Adrenal gland (tissue), 12 donors: ENCODE results near the gene DCHS1. TPM values are rescaled to one million over a fixed set of nuclear protein-coding genes. Genes with fewer than 3 reads are reported as not detected.

Source experiments
- DNase-seq, 7 donors: peaks; one replicate each; pipeline ENCODE4 v3.0.0-alpha.2; 2019 to 2020
- H3K27ac ChIP-seq, 5 donors: fragments of 200-600 bp; sonication (generic) in 4 of 5; 1 replicate in 3 of 5; 2 replicates in 2 of 5; pipeline versions ENCODE4 v1.5.1 to v1.8.0; 2016 to 2020; ENCODE audit warnings: mild to moderate bottlenecking in 1 of 5
- H3K27me3 ChIP-seq: fragments of 200-600 bp; 2 replicates; pipeline ENCODE4 v1.8.0; 2021
- H3K36me3 ChIP-seq, 2 donors: fragments of 200-600 bp; replicated peaks in 1 of 2; 1 replicate in 1 of 2; 2 replicates in 1 of 2; pipeline versions ENCODE4 v1.5.1 to v1.8.0; 2018 to 2022
- H3K4me1 ChIP-seq, 2 donors: fragments of 200-600 bp; replicated peaks in 1 of 2; 1 replicate in 1 of 2; 2 replicates in 1 of 2; pipeline versions ENCODE4 v1.5.1 to v1.8.0; 2018 to 2021
- H3K4me3 ChIP-seq, 4 donors: fragments of 200-600 bp; sonication (generic) in 3 of 4; one replicate each; pipeline ENCODE4 v1.5.1; 2016 to 2018
- H3K9me3 ChIP-seq, 3 donors: fragments of 200-600 bp; sonication (generic) in 1 of 3; replicated peaks in 1 of 3; 1 replicate in 2 of 3; 2 replicates in 1 of 3; pipeline versions ENCODE4 v1.5.1 to v1.8.0; 2016 to 2021
- POLR2A ChIP-seq, 2 donors: fragments of 450-650 bp; IDR thresholded peaks; one replicate each; pipeline ENCODE4 v1.6.1; 2017; ENCODE audit warnings: antibody characterized with exemption in 2 of 2, mild to moderate bottlenecking in 2 of 2, moderate library complexity in 1 of 2
- WGBS, 4 donors: extraction: QIAGEN DNeasy Blood & Tissue Kit in 2 of 4; methylation state at CpG; one replicate each; pipeline versions ENCODE4 v1.1.5 to v1.1.7; 2013 to 2017; 5-methylcytosine and 5-hydroxymethylcytosine counted together
- intact Hi-C, 2 donors: fragments of 100-400 bp; cut with DNase I; formaldehyde crosslinking; loops; one replicate each; pipeline versions ENCODE4 v1.14.1 to v1.15.0; 2022 to 2023
- polyA plus RNA-seq, 3 donors: library from polyadenylated mRNA; stranded (reverse); fragments of 200-250 nt in 2 of 3; fragments of 350-450 nt in 1 of 3; fragmentation: Illumina TruSeq in 1 of 3; extraction: RNeasy Lipid Tissue Mini Kit (QIAGEN cat#74804) in 1 of 3; gene quantifications; one replicate each; pipeline ENCODE4 v1.2.3, GENCODE V29; 2013 to 2014
- total RNA-seq, 9 donors: library from RNA; depleted of rRNA in 4 of 9; stranded (reverse); fragments of >200 nt in 4 of 9; fragments of 120-200 nt in 1 of 9; fragmentation: NEBNext Ultra II Directional in 1 of 9; extraction: Animal tissue kit (Norgen Biotek cat#: 25700) in 1 of 9; gene quantifications; one replicate each; pipeline versions ENCODE4 v1.1.0 to v1.2.4, GENCODE V29; 2013 to 2023
- TF ChIP-seq, protein P1 (sequence below), 6 experiments: fragments of 450-650 bp in 4 of 6; fragments of 200-600 bp in 2 of 6; sonication (generic) in 1 of 6; IDR thresholded peaks; 1 replicate in 5 of 6; 2 replicates in 1 of 6; pipeline versions ENCODE4 v1.5.1 to v1.8.0; 2016 to 2021; ENCODE audit warnings: antibody characterized with exemption in 6 of 6, mild to moderate bottlenecking in 2 of 6, moderate library complexity in 1 of 6
- donor health status: healthy with polysubstance abuse.
- donor health status: Bipolar disorder and iron deficiency.
- donor health status: DM: yes; HTN: yes; CAD: no.
- donor health status: DM: no; HTN: no; CAD: no.
- donor health status: DM: no; HTN: no; CAD: no.
- donor health status: DM: yes; HTN: yes; CAD: no.

The DCHS1 gene
- total and polyA plus RNA-seq, 12 donors: 1.3 to 15.3 (median 11.3) TPM

DNA sequence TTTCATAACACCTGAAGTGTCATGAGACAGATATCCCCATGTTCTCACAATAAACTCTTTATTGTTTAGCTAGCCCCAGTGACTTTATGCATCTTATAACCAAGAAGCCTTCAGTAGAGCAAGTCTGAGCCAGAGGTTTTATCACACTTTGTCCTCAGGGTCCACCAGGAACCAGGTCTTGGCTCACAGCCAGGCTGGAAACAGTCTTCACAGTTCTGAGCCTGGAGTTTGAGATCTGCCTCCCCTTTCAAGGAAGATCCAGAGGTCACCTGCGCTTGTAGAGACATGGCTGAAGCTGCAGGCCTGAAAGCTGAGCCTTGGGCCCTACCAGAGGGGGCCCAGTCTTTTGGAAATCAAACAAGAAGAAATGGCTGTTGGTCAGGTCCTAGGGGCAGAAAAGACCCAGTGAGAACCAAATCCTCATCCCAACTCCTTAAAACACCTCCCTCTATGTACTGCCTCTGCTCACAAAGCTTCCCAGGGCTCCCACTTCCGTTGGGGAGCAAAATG lies 55.7 kb downstream of the DCHS1 start:
- Histone ChIP-seq H3K4me3 (no peak overlapping the region), H3K9me3 (no peaks in the 10 kb centered on the region), H3K4me1 (peaks cover 14 to 28% of the 10 kb centered on the region in 2 donors), H3K27ac (no peak overlapping the region), H3K36me3 (peaks cover 0 to 39% of the 10 kb centered on the region in 2 donors), H3K27me3 (no peaks in the 10 kb centered on the region)
- intact Hi-C loops: loop anchor here (5.0 to 10.0 kb wide), 2 partner anchors 65 to 82 kb away; partner anchors contain the start of gene MRPL17 (in 1 of the 2)
- 75 to 95% (median 88%) methylated on average over 2 of the region's 2 CpGs for WGBS, 4 donors
- TF ChIP-seq, protein P1, sequence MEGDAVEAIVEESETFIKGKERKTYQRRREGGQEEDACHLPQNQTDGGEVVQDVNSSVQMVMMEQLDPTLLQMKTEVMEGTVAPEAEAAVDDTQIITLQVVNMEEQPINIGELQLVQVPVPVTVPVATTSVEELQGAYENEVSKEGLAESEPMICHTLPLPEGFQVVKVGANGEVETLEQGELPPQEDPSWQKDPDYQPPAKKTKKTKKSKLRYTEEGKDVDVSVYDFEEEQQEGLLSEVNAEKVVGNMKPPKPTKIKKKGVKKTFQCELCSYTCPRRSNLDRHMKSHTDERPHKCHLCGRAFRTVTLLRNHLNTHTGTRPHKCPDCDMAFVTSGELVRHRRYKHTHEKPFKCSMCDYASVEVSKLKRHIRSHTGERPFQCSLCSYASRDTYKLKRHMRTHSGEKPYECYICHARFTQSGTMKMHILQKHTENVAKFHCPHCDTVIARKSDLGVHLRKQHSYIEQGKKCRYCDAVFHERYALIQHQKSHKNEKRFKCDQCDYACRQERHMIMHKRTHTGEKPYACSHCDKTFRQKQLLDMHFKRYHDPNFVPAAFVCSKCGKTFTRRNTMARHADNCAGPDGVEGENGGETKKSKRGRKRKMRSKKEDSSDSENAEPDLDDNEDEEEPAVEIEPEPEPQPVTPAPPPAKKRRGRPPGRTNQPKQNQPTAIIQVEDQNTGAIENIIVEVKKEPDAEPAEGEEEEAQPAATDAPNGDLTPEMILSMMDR (IDR thresholded peaks at IDR 0.05): no peak
- DNase-seq: peak in 1 of 7 donors; percentile 50

DNA sequence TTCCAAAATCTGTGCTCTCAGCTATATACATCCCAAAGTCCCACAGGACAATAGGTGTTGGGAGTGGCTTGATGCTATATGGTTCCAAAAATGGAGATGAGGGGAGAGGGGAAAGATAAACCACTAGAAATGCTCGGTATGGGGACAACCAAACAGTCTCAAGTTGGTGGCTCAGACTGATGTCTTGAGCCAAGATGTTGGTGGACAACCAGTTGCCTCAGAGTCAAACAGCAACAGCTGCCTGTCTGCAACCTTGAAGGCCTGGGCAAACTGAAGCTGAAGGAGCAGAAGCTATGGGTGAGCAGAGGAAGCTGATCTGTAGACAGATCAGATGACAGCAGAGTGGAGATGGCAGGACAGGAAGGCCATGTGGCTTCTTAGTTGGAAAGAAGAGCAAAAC lies 56.2 kb downstream of the DCHS1 start:
- no peaks in the 10 kb centered on the region for H3K27me3 ChIP-seq
- H3K36me3 ChIP-seq: peaks cover 0 to 39% of the 10 kb centered on the region in 2 donors
- 86 to 94% (median 90%) methylated on average over 1 of the region's 1 CpG for WGBS, 4 donors
- intact Hi-C loops: loop anchor here in 1 of 2 donors (10.0 kb wide), 1 partner anchor 65 kb away; no protein-coding TSS in a partner anchor
- H3K27ac ChIP-seq: no peak overlapping the region
- H3K4me1 ChIP-seq: peaks cover 11 to 23% of the 10 kb centered on the region in 2 donors
- no peak overlapping the region for H3K4me3 ChIP-seq
- no peak for DNase-seq
- TF ChIP-seq POLR2A (IDR thresholded peaks at IDR 0.05): no peak
- TF ChIP-seq, protein P1 (IDR thresholded peaks at IDR 0.05): no peak
- H3K9me3 ChIP-seq: no peaks in the 10 kb centered on the region

DNA sequence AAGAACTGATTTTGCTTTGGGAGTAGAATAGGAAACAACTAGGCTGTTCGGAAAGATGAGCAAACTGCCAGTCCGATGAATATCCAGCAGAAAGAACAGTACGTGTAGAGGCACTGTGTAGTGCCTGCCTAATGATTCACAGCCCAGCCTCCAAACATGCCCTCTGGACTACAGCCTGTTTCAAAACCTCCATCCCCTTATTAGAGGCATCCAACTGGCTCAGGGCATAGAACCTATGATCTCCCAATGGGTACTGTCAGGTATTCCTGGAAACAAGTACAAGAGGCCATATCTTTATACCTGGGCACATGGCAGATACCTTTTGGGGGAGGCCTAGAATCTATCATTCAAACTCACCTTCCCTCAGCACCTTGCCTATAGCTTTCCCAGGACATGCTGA lies 57.1 kb downstream of the DCHS1 start:
- TF ChIP-seq POLR2A (IDR thresholded peaks at IDR 0.05): no peak
- TF ChIP-seq, protein P1 (IDR thresholded peaks at IDR 0.05): no peak
- Histone ChIP-seq H3K4me3 (no peak overlapping the region), H3K27me3 (no peaks in the 10 kb centered on the region), H3K36me3 (peaks cover 0 to 42% of the 10 kb centered on the region in 2 donors), H3K9me3 (no peaks in the 10 kb centered on the region), H3K27ac (peak overlapping the region in 1 of 5 donors; percentile 7), H3K4me1 (peaks cover 11 to 22% of the 10 kb centered on the region in 2 donors)
- intact Hi-C loops: loop anchor here in 1 of 2 donors (10.0 kb wide), 1 partner anchor 64 kb away; no protein-coding TSS in a partner anchor
- 93 to 99% (median 97%) methylated on average over 3 of the region's 3 CpGs for WGBS, 4 donors
- DNase-seq: no peak

DNA sequence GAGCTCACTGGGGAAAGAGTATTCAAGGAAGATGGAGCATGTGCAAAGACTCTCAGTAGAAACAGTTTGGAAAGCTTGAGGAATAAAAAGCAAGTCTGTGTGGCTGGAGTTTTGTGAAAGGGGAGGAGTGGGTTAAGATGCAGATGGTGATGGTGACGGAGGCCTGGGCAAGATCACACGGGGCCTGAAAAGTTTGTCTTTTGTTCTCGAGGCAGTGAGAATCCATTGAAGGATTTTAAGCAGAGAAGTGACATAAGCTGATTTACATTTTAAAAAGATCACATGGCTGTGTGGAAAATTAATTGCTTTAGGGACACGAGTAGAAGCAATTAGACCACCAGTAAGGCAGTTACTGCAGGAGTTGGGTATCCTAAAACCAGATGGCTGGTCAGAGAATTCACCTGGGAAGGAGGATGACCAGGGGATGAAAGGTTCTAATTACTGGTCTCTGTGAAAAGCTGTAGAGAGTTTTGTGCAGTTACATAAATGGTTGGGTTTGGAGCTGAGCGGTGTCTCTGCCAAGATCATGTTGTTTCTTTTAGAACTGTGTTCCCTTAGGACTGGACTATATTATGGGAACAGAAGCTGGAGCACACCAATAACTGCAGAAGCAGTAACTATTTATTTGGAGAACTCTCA lies 59.3 kb downstream of the DCHS1 start:
- Histone ChIP-seq H3K4me1 (peaks cover 0 to 8% of the 10 kb centered on the region in 2 donors), H3K4me3 (no peak overlapping the region), H3K36me3 (peaks cover 0 to 40% of the 10 kb centered on the region in 2 donors), H3K27ac (no peak overlapping the region), H3K27me3 (no peaks in the 10 kb centered on the region), H3K9me3 (no peaks in the 10 kb centered on the region)
- 60 to 72% (median 65%) methylated on average over 5 of the region's 5 CpGs for WGBS, 4 donors
- intact Hi-C loops: loop anchor here in 1 of 2 donors (10.0 kb wide), 1 partner anchor 62 kb away; no protein-coding TSS in a partner anchor
- no peak for DNase-seq
- no peak for TF ChIP-seq POLR2A (IDR thresholded peaks at IDR 0.05)
- TF ChIP-seq, protein P1 (IDR thresholded peaks at IDR 0.05): no peak
